CD4-positive, alpha-beta memory T cell (primary cell): ENCODE measurements around the gene FKBP10. TPM values are rescaled to one million over a fixed set of nuclear protein-coding genes. Genes with fewer than 3 reads are reported as not detected.

Experiments
- CTCF ChIA-PET: fragments of 350-600 bp; sonication (Branson Sonifier 250); formaldehyde crosslinking; loops from one replicate; lab custom pipeline; 2021; ENCODE audit warnings: inconsistent platforms; ENCODE audit not compliant: partially characterized antibody; lab: Charles Lee
- POLR2A ChIA-PET: fragments of 350-600 bp; sonication (Branson Sonifier 250); formaldehyde crosslinking; loops from one replicate; lab custom pipeline; 2021; ENCODE audit not compliant: partially characterized antibody; lab: Charles Lee
- DNase-seq, 5 donors: peaks; one replicate each; pipeline versions ENCODE4 v3.0.0 to v3.0.0-alpha.2; 2020 to 2022; ENCODE audit warnings: mixed read lengths in 1 of 5
- H3K27ac ChIP-seq: one replicate; pipeline ENCODE4 v1.7.0; 2013; ENCODE audit warnings: low read depth, low read length
- H3K27me3 ChIP-seq: 2 replicates; pipeline ENCODE4 v1.7.0; 2013; ENCODE audit warnings: mild to moderate bottlenecking, low read length, moderate library complexity; ENCODE audit not compliant: insufficient read depth
- H3K36me3 ChIP-seq: 2 replicates; pipeline ENCODE4 v1.7.0; 2013; ENCODE audit warnings: mild to moderate bottlenecking, low read length, moderate library complexity; ENCODE audit not compliant: insufficient read depth
- H3K4me1 ChIP-seq: 2 replicates; pipeline ENCODE4 v1.7.0; 2013; ENCODE audit warnings: mild to moderate bottlenecking, low read length, moderate library complexity; ENCODE audit not compliant: insufficient read depth
- H3K4me3 ChIP-seq, 2 donors: one replicate each; pipeline ENCODE4 v1.7.0; 2013; ENCODE audit warnings: low read length in 2 of 2, mild to moderate bottlenecking in 1 of 2
- H3K9me3 ChIP-seq, 2 donors: one replicate each; pipeline ENCODE4 v1.7.0; 2013; ENCODE audit warnings: low read length in 2 of 2, control low read depth in 1 of 2; ENCODE audit not compliant: control insufficient read depth in 1 of 2
- H3K27ac Mint-ChIP-seq, 7 donors: one replicate each; pipeline ENCODE4 v1.8.0; 2020 to 2021; ENCODE audit warnings: mixed read lengths in 7 of 7, mild to moderate bottlenecking in 6 of 7, inconsistent platforms in 3 of 7, moderate library complexity in 3 of 7
- H3K27me3 Mint-ChIP-seq, 2 donors: one replicate each; pipeline ENCODE4 v1.8.0; 2020 to 2021; ENCODE audit warnings: mixed read lengths in 2 of 2
- H3K36me3 Mint-ChIP-seq, 2 donors: one replicate each; pipeline ENCODE4 v1.8.0; 2020 to 2021; ENCODE audit warnings: mixed read lengths in 2 of 2, inconsistent platforms in 1 of 2, mild to moderate bottlenecking in 1 of 2
- H3K4me1 Mint-ChIP-seq, 4 donors: one replicate each; pipeline ENCODE4 v1.8.0; 2020 to 2021; ENCODE audit warnings: mixed read lengths in 4 of 4, mild to moderate bottlenecking in 1 of 4
- H3K4me3 Mint-ChIP-seq, 8 donors: one replicate each; pipeline ENCODE4 v1.8.0; 2020 to 2021; ENCODE audit warnings: mixed read lengths in 8 of 8, mild to moderate bottlenecking in 7 of 8, moderate library complexity in 6 of 8, inconsistent platforms in 3 of 8
- H3K9me3 Mint-ChIP-seq, 8 donors: one replicate each; pipeline ENCODE4 v1.8.0; 2020 to 2021; ENCODE audit warnings: mixed read lengths in 8 of 8, mild to moderate bottlenecking in 5 of 8, inconsistent platforms in 3 of 8, moderate library complexity in 1 of 8
- intact Hi-C: fragments of 100-400 bp; cut with micrococcal nuclease; formaldehyde crosslinking; loops from one replicate; pipeline ENCODE4 v1.15.1; 2023
- polyA plus RNA-seq, 2 donors: library from polyadenylated mRNA; unstranded; fragments of 300-500 nt; fragmentation: Illumina TruSeq; gene quantifications; one replicate each; pipeline ENCODE4 v1.2.3, GENCODE V29; 2021
- total RNA-seq, 2 experiments: library from RNA; stranded (reverse); gene quantifications; one replicate each; pipeline ENCODE4 v1.2.3, GENCODE V29; 2021

FKBP10 gene
- total and polyA plus RNA-seq, 4 experiments from 2014 or later, result not detected

GRCh38 chr17:41769985-41770384 is 42.8 kb upstream of the FKBP10 start:
- H3K4me1 Mint-ChIP-seq, result peaks cover 0 to 4% (median 0%) of the 10 kb centered on the region in 4 donors
- peaks cover 0 to 3% of the 10 kb centered on the region in 2 donors for H3K27me3 Mint-ChIP-seq
- H3K4me3 Mint-ChIP-seq, result no peak overlapping the region
- H3K9me3 ChIP-seq, result no peaks in the 10 kb centered on the region
- no peaks in the 10 kb centered on the region for H3K27me3 ChIP-seq
- ChIA-PET POLR2A (no interaction called here), CTCF (no interaction called here)
- H3K27ac ChIP-seq, result no peak overlapping the region
- H3K4me3 ChIP-seq, result no peak overlapping the region
- intact Hi-C loops, result no loop called here
- no peaks in the 10 kb centered on the region for H3K9me3 Mint-ChIP-seq
- no peaks in the 10 kb centered on the region for H3K36me3 ChIP-seq
- H3K27ac Mint-ChIP-seq, result peak overlapping the region in 1 of 7 donors; percentile 61
- H3K4me1 ChIP-seq, result no peaks in the 10 kb centered on the region
- no peak for DNase-seq
- no peaks in the 10 kb centered on the region for H3K36me3 Mint-ChIP-seq

DNA sequence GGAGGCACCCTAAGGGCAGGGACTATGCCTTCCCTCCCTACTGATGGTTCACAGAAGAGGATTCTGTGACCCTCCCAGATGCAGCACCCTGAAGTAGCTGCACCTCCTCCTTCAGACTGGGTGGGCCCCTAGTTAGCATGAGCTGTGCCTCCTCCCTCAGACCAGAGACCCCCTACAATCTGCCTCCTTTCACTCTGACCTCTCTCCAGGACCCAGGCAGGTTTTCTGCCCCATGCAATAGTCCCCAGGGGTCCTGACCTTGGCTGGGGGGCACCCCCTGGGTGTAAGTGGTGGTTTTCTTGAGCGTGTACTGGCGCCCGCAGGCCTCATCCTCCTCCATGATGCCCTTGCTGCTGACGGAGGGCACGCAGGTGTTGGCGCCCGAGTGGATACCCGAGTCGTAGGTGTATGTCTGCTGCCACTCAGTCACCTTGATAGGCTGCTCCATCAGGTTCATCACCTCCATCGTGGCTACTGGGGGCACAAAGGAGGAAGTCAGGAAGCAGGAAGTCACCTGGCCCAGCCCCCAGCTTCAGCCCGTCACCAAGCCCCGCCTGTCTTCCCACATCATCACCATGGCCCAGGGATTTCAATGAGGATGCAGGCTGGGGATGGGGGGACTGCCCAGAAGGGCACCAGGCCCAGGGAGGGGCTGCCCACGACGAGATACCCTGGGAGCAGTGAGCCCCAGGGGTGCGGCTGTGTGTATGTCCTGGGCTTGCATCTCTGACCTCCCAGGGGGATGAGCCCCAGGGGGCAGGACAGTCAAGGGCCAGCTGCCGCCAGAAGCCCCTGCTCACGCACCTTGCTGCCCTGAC is 41.2 kb upstream of the FKBP10 start:
- peaks cover 0 to 3% of the 10 kb centered on the region in 2 donors for H3K27me3 Mint-ChIP-seq
- Histone ChIP-seq H3K4me1 (no peaks in the 10 kb centered on the region), H3K27me3 (no peaks in the 10 kb centered on the region), H3K9me3 (no peaks in the 10 kb centered on the region), H3K4me3 (no peak overlapping the region), H3K27ac (no peak overlapping the region), H3K36me3 (no peaks in the 10 kb centered on the region)
- ChIA-PET POLR2A (no interaction called here), CTCF (interaction anchor here (1.9 kb wide), 1 partner anchor 30 kb away, joined by 4 read pairs; no protein-coding TSS in a partner anchor)
- H3K27ac Mint-ChIP-seq, result peak overlapping the region in 1 of 7 donors; percentile 8
- no peaks in the 10 kb centered on the region for H3K36me3 Mint-ChIP-seq
- H3K9me3 Mint-ChIP-seq, result no peaks in the 10 kb centered on the region
- intact Hi-C loops, result no loop called here
- H3K4me1 Mint-ChIP-seq, result peaks cover 0 to 4% (median 0%) of the 10 kb centered on the region in 4 donors
- no peak for DNase-seq
- no peak overlapping the region for H3K4me3 Mint-ChIP-seq

- peaks cover 0 to 3% of the 10 kb centered on the region in 2 donors for H3K27me3 Mint-ChIP-seq
Observed at GRCh38 chr17:41772218-41772585, 40.6 kb upstream of the FKBP10 start.

GRCh38 chr17:41772586-41773189 is 40.1 kb upstream of the FKBP10 start:
- H3K27me3 Mint-ChIP-seq, result peaks cover 0 to 3% of the 10 kb centered on the region in 2 donors
- Histone ChIP-seq H3K4me3 (no peak overlapping the region), H3K4me1 (no peaks in the 10 kb centered on the region), H3K27me3 (no peaks in the 10 kb centered on the region), H3K27ac (no peak overlapping the region), H3K9me3 (no peaks in the 10 kb centered on the region), H3K36me3 (no peaks in the 10 kb centered on the region)
- no peak overlapping the region for H3K4me3 Mint-ChIP-seq
- ChIA-PET CTCF (interaction anchor here (1.9 kb wide), 1 partner anchor 29 kb away, joined by 4 read pairs; no protein-coding TSS in a partner anchor), POLR2A (no interaction called here)
- intact Hi-C loops, result no loop called here
- no peaks in the 10 kb centered on the region for H3K36me3 Mint-ChIP-seq
- no peak for DNase-seq
- H3K9me3 Mint-ChIP-seq, result no peaks in the 10 kb centered on the region
- H3K27ac Mint-ChIP-seq, result no peak overlapping the region
- H3K4me1 Mint-ChIP-seq, result peaks cover 0 to 4% (median 0%) of the 10 kb centered on the region in 4 donors

More at GRCh38 chr17:41772218-41772585, 40.6 kb upstream of the FKBP10 start:
- Mint-ChIP-seq H3K27ac (no peak overlapping the region), H3K4me3 (no peak overlapping the region), H3K36me3 (no peaks in the 10 kb centered on the region), H3K9me3 (no peaks in the 10 kb centered on the region), H3K4me1 (peaks cover 0 to 4% (median 0%) of the 10 kb centered on the region in 4 donors)
- Histone ChIP-seq H3K4me1 (no peaks in the 10 kb centered on the region), H3K27ac (no peak overlapping the region), H3K4me3 (no peak overlapping the region), H3K36me3 (no peaks in the 10 kb centered on the region), H3K27me3 (no peaks in the 10 kb centered on the region), H3K9me3 (no peaks in the 10 kb centered on the region)
- POLR2A ChIA-PET, result no interaction called here
- CTCF ChIA-PET, result interaction anchor here (1.9 kb wide), 1 partner anchor 29 kb away, joined by 4 read pairs; no protein-coding TSS in a partner anchor
- no peak for DNase-seq
- intact Hi-C loops, result no loop called here

DNA sequence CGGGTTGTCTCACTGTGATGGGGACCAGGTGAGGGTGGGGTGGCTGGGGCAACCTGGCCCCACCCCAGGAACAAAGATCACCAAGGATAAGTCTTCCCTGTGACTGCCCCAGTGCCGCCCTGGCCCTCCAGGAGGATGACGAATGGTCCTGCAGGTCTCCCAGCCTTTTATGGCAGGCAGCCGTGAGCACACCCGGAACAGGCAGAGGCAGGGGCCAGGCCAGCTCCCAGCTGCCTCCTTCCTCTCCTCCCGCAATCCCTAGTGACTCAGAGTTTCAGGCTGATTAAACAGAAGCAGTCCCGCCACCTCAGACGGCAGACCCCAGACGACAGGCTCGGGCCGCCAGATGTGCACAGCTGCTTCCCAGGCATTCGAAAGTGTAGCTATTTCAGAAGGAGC is 39.6 kb upstream of the FKBP10 start:
- CTCF ChIA-PET, result interaction anchor here (1.9 kb wide), 1 partner anchor 28 kb away, joined by 4 read pairs; no protein-coding TSS in a partner anchor
- Mint-ChIP-seq H3K27me3 (peaks cover 0 to 3% of the 10 kb centered on the region in 2 donors), H3K36me3 (no peaks in the 10 kb centered on the region), H3K4me1 (peaks cover 0 to 4% (median 0%) of the 10 kb centered on the region in 4 donors), H3K9me3 (no peaks in the 10 kb centered on the region), H3K27ac (peak overlapping the region in 1 of 7 donors; percentile 8), H3K4me3 (no peak overlapping the region)
- Histone ChIP-seq H3K36me3 (no peaks in the 10 kb centered on the region), H3K9me3 (no peaks in the 10 kb centered on the region), H3K27me3 (no peaks in the 10 kb centered on the region), H3K4me1 (no peaks in the 10 kb centered on the region), H3K4me3 (no peak overlapping the region), H3K27ac (no peak overlapping the region)
- intact Hi-C loops, result no loop called here
- no peak for DNase-seq
- POLR2A ChIA-PET, result interaction anchor here (0.6 kb wide), 1 partner anchor 168 kb away, joined by 3 read pairs; no protein-coding TSS in a partner anchor

DNA sequence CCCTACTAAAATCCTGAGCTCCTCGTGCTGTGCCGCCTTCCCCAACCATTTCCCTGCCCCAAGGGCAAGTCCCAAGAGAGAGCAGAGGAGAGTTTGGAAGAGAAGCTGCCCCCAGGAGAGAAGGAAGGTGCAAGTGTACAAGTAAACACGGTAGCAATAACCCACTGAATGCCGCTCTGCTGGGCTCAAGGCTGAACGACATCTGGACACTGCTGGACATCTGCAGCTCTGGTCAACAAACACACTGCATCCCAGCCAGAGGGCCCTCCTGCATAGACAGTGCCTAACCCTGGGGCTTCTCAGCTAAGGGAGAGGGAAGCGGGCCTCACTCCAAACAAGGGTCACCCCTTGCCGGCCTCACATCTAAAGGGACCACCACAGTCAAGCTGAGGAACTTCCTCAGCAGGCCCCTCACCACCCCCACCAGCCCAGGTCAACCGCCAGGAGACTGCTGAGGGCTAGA is 39.0 kb upstream of the FKBP10 start:
- no peaks in the 10 kb centered on the region for H3K27me3 ChIP-seq
- H3K4me3 Mint-ChIP-seq, result no peak overlapping the region
- no peaks in the 10 kb centered on the region for H3K9me3 ChIP-seq
- intact Hi-C loops, result no loop called here
- H3K9me3 Mint-ChIP-seq, result no peaks in the 10 kb centered on the region
- POLR2A ChIA-PET, result interaction anchor here (0.6 kb wide), 1 partner anchor 168 kb away, joined by 3 read pairs; no protein-coding TSS in a partner anchor
- no peak overlapping the region for H3K27ac ChIP-seq
- no peak for DNase-seq
- no peaks in the 10 kb centered on the region for H3K36me3 Mint-ChIP-seq
- H3K4me1 ChIP-seq, result no peaks in the 10 kb centered on the region
- CTCF ChIA-PET, result interaction anchor here (1.9 kb wide), 1 partner anchor 28 kb away, joined by 4 read pairs; no protein-coding TSS in a partner anchor
- H3K4me1 Mint-ChIP-seq, result peaks cover 0 to 4% (median 0%) of the 10 kb centered on the region in 4 donors
- H3K27me3 Mint-ChIP-seq, result peaks cover 0 to 3% of the 10 kb centered on the region in 2 donors
- H3K27ac Mint-ChIP-seq, result no peak overlapping the region
- no peaks in the 10 kb centered on the region for H3K36me3 ChIP-seq
- H3K4me3 ChIP-seq, result no peak overlapping the region
